HT1080 (cell line): Measurements from ENCODE around the gene ARMC8. TPM values are rescaled to one million over a fixed set of nuclear protein-coding genes. Genes with fewer than 3 reads are reported as not detected.

Source experiments
- DNase-seq: peaks from one replicate; pipeline ENCODE4 v3.0.0-alpha.2; 2015; ENCODE audit warnings: low read depth
- total RNA-seq: library from RNA; depleted of rRNA; stranded (reverse); fragments of >200 nt; shearing (Covaris generic); gene quantifications from 2 replicates; pipeline ENCODE4 v1.2.3, GENCODE V29; 2014

The ARMC8 gene
- total RNA-seq, 1 experiment from 2014 or later: 41.5 TPM

GRCh38 chr3:138242466-138242865 lies 55.4 kb downstream of the ARMC8 start:
- no peak for DNase-seq

GRCh38 chr3:138245026-138245425 lies 57.9 kb downstream of the ARMC8 start:
- DNase-seq: no peak

DNA sequence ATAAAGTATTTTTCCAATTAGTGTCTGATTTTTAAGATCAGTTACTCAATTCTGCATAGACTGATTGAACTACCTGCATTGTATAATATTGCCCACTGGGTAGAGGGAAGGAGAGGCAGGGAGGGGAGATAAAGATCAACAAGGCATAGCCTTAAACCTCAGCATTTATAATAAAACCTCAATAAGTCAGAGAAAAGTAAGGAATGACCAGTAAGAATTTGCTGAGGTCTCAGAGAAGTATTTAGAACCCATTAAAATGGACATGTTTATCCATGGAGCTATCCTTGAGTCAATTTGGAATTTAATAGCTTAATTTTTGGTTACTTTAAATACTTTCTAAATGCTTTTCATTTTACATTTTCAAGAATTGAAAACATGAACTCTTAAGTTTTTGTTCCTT lies 62.5 kb downstream of the ARMC8 start:
- DNase-seq: no peak

DNA sequence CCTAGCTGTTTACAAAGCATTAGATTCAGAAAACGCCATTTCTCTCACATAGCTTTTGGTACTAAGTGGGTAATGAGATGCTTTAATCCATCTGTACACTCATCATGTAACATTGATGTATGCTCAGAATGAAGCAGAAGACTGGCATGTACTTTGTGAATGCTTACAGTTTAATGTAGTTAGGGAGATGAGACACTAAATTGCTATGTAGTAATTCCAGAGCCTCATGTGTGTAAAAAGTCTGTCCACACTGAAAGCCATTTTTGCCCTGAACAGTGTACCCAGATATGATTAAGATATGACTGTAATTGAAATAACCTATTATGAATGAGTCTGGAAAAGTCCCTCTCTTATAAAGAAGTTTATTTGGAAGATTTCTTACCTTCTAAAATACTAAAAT lies 66.5 kb downstream of the ARMC8 start:
- DNase-seq: no peak

DNA sequence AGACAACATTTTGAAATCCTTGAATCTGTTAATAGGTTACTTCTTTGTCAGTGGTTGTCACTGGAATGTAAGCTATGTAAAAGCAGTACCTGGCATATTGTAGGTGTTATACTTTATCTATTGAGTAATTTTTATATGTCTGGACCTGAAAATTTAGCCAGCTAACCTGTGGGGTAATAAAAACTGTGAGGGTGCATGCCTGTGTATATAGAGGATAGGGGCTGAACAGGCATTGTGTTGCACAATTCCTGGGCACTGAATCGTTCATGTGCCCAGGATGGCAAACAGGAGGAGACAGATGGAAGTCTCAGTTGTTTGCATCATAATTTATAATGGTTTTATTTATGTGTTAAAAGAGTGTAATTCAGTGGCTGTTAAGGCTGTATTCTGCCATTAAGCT lies 67.1 kb downstream of the ARMC8 start:
- DNase-seq: no peak

DNA sequence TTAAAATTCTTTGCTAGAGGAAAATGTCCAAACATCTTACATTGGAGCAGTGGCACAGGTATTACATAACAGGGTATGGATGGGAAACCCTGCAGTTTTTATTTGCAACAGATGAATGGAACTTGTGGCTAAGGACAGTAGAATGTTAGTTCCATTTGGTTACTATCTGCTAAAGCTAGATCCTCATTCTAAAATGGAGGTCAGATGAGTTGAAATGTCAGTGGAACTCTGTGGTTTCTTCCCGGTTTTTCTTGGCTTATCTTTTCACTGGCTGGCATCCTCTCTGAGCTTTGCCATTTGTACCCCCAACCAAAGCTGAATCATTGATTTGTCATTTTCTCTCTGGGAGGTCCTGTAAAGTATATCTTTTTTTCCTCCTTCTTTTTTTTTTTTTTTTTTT lies 68.9 kb downstream of the ARMC8 start:
- peak; percentile 55 for DNase-seq

DNA sequence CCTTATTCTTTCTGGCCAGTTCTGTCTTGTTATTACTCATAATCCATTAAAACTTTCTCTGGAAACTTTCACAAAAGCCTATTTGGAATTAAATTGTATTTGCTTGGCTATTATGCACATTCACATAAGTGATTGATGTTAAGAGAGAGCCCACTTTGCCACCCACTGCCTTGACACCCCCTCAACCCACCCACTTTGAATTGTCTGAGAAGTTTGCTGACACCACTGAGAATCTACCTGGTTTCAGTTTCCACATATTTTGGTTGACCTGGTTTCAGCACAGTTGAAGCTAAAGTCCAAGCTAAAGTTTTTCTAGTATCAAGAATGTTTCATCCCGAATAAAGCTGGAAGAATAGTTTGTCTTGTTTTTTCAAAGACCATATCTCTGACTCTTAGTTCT lies 70.9 kb downstream of the ARMC8 start:
- no peak for DNase-seq

DNA sequence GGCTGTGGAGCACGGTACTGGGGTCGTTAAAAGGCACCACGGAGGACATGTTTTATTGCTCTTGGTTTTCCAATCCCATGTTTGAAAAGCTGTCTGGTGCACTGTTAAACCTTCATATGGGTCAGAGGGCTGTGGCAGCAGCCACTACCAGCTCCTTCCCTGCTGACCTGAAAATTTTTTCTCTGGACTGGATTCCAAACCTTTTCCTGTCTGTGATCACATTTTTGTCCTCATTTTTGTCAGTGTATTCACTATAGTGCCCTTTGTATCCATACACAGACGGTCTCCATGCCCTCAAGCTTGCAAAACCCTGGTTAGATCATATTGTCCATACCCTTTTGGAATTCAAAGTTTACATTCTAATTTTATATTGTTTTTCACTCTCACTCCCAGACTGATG lies 72.0 kb downstream of the ARMC8 start:
- no peak for DNase-seq

GRCh38 chr3:138260611-138261010 lies 73.5 kb downstream of the ARMC8 start:
- no peak for DNase-seq

DNA sequence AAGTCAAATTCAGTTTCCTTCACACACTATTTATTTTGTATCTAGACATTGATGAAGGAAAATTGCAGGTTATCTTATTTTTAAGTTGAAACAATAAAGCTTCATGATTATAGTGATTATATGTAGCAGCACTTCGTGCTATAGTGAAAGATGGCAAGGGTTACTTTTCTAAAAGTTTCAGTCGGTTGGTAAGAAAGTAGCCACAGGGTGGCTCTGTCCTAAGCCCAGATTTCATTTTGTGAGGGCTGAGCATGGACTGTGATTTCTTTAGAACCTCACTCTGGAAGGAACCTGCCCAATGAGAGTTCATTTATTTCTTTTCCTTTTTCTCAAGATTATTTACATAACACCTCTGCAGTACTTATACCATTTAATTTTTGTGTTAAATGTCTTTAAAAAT lies 76.0 kb downstream of the ARMC8 start:
- DNase-seq: no peak

DNA sequence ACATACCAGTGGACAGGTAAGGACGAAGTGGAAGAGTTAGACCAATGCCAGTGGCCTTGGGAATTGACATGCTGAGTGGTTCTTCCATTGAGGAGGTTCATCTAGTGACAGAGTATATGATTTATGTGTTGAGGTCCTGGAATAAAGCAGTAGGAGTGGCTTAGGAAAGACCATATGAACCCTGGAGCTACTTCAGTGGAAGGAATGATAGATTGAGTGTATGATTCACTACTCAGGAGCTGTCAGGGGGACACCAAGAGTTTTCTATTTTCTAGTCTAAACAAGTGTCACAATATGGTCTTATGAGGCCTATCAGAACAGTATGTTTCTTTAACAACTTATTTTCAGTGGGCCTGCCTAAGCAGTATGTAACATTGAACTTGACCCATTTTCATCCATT lies 78.6 kb downstream of the ARMC8 start:
- DNase-seq: no peak

DNA sequence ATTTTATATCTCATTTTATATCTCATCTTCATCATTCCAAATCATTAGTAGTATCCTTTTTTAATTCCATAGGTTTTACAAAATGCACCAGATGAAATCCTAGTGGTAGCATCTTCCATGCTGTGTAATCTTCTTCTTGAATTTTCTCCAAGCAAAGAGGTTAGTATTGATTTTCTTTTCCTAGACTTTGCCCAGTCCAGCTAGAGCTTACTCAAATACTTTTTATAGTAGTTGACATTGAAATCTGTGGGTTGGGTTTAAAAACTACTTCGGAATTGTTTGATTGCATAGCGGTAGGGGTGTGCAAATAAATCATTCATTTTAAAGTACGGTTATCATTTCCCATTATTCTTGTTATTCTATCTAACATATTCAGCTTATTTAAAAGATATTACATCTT lies 80.0 kb downstream of the ARMC8 start:
- no peak for DNase-seq

DNA sequence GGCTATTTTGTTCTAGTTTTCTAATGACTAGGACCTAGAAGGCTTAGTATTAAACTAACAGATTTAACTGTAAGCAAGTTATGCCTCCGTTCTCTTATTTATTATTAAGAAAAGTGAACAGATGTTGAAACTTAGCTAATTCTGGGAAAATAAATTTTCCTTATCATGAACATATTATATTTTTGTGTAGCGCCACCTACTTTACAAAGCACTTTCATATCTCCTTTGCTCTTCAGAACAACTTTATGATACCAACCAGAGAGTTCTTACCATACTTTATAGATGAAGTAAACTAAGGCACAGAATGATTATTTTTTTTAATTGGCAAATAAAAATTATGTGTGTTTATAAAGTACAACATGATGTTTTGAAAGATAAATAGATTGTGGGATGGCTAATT lies 83.1 kb downstream of the ARMC8 start:
- DNase-seq: no peak

DNA sequence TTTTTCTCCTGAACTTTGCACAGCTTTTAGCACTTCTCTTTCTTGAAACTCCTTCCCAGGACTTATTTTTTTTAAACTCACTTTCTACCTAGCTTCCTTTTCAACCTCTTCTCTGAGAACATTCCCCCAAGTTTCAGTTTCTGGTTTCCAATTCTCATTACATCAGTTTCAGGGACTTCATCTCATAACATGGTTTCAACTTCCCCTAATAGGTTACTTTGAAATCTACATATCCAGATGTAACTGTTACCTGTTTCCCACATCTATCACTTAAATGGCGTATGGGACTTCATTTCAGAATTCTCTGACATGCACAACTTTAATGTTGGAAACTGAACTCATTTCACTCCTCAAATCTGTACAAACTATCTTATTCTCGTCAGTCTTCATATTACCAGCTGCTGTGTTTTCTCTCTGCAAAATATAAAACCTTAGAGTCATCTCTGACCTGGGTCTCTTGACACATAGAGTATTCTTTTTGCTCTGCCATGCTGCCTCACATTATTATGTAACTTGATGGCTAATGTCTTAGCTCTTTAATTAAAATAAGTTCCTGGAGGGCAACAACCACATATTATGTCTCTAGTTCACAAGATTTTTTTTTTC lies 84.2 kb downstream of the ARMC8 start:
- DNase-seq: no peak

DNA sequence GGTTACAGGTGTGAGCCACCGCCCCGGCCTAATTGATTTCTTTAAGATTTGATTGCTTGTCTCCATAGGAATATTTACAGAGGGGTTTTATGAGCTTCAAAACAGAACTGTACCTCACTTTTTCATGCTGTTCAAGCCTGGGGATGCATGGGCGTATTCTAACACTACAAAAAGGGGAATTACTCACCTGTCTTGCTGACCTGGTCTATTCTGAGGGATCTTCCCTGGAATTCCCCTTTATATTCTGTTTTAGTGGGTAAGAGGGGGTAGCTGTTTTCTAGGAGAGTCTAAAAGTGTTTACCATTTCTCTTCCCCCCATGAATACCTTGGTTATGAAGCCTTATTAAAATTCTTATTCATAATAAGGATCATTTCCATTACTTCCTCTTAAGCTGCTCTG lies 94.5 kb downstream of the ARMC8 start:
- no peak for DNase-seq

DNA sequence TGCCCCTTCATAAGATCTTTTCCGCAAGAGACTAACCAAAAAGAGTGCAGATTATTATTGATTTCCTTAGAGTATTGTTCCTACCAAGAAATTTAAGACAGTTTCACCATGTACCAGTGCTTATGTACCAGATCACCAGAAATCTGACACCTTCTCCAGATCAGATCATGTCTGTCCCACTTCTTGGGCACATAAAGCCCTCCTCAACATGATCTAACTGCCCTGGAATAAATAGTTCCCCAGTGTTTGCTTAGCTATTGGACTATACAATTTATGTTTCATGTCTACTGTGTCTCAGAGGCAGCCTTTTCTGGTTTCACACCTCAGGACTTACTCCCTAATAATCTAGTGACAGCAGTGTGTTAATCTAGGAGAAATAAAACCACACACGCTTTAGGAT lies 95.7 kb downstream of the ARMC8 start:
- no peak for DNase-seq

DNA sequence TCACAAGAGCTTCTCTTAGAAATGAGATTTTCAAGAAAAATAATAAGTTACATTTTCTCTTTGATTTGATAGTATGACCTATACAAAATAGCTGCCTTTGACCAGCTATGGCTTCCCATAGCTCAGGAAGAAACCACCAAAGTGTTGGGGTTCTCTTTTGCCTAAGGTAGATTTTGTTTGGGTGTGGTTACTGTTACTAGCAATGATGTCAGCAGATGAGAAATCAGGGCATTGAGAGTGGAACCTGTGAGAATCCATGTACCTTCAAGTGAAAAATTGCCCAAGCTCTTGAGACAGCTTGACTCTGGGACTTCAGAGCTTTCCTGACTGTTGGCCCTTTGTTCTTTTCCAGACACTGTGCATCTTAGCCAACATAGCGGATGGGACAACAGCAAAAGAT lies 97.0 kb downstream of the ARMC8 start:
- DNase-seq: no peak

DNA sequence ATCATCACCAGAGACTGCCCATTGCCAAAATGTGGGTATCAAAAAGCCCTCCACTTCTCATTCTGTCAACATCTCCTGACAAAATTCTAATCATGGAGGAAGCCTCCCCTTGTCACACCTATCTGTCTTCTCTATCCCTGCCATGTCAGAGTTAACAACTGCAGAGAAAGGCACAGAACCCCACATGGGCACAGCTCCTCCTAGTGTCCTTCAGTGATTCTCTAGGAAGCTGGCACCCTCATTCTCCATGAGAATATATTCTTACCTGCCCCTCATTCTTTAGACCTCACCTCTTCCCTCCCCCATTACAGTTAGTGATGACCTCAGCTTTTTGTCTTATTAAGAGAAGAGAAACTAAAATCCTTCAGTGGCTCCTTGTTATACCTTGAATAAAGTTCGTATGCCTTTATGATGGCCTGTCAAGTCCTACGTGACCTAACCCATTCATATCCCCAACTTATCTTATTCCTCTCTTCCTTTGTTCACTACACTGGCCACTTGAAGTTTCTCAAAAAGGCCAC lies 97.9 kb downstream of the ARMC8 start:
- DNase-seq: no peak

GRCh38 chr3:138289260-138289659 lies 102.2 kb downstream of the ARMC8 start:
- no peak for DNase-seq

DNA sequence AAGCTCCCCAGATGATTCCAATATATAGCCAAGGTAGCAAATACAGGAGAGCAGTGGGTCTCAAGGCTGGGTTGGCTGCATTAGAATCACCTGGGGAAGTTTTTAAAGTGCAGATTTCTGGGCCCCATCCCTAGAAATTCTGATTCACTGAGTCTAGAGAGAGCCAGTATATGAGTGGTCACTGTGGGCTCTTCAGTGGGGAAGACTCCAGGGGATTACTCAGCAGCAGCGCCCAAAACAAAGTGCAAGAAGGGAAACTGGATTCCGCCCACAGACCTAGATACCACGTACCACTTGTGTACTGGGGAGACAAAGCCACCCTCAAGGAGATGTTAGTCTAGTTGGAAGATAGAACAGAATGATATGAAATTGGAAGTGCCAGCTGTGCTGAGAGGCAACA lies 102.6 kb downstream of the ARMC8 start:
- DNase-seq: no peak

DNA sequence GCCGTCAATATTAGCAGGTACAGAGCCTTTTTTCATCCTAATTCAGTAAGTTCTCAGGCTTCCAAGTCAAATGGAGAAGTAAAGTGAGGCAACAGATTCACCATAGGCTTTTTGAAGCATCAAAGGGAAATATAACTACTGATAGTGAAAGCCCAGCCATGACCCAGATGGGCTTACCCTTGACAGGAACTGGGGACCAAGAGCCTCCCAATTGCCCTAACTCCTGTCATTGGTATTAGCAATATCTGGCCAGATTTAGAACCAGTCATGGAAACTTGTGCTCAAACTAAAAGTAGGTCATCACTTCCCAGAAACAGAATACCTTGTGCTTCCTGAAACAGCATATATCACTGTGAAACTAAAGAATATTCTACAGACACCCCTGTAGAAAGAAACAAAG lies 109.5 kb downstream of the ARMC8 start:
- DNase-seq: no peak

DNA sequence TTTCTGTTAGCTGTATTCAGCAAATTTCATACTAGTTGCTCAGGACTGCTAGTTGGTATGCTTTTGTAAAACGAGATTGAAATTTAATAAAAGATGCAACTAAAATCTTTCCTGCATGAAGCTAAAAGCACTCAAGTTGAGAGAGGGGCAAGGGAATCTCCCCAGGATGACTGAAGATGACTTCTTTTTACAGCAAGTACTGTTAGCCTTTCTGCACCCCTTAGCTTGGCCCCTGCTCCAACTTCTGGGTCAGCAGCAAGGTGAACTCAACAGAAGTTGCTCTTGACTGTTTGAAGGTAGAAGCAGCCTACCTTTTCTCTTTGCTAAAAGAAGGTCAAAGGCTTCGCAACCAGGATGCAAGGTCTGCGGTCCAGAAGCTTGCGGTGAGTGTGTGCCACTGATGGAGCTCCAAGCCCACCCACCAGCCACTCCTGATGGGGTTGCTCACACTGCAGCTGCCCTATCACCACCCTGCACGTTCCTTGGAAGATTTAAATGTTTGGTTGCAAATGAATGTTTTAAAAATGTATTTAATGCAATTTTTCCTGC lies 110.0 kb downstream of the ARMC8 start:
- no peak for DNase-seq

DNA sequence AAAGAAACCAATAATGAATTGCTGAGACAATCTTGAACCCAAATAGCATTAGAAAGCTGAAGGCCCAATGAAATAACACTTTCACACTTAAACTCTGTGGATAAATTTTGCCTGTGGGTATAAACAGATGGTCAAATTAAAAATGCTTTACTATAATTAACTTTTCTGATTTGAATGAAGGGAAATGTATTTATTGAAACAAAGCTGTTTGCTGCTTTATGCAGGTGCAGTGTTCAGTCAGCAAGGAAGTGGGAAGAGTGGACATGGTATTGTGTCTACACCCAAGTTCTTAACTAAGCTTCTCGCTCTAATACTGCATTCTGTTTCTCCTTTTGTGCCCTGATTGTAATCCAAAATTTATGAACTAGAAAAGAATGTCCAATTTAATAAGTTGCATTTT lies 110.8 kb downstream of the ARMC8 start:
- DNase-seq: no peak

DNA sequence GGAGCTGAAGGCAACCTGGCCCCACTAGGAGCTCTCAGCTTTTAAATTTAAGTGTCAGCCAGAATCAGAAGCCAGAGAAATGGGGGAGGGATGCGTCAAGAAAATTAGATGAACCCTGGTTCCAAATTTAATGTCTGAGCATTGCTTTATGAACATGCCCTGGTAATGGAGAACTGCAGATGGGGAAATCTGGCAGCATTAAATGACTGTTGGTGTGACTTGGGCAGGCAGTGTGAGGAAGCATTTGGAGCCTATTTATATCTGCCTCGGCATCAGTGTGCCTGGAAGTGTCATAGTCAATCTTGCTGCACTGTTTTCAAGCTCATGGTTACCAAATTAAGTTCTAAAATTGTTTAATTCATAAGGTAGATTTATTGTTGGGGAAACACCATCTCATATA lies 113.5 kb downstream of the ARMC8 start:
- no peak for DNase-seq
